ENCODE results near the gene POC1A. TPM values are rescaled to one million over a fixed set of nuclear protein-coding genes. Genes with fewer than 3 reads are reported as not detected.

POC1A gene
- total and polyA plus RNA-seq, 10 of the 15 experiments (the other 5 are each of a cell fraction or from before 2014, with no cell fraction given), result 8.5 to 49.8 (median 23.5) TPM

DNA sequence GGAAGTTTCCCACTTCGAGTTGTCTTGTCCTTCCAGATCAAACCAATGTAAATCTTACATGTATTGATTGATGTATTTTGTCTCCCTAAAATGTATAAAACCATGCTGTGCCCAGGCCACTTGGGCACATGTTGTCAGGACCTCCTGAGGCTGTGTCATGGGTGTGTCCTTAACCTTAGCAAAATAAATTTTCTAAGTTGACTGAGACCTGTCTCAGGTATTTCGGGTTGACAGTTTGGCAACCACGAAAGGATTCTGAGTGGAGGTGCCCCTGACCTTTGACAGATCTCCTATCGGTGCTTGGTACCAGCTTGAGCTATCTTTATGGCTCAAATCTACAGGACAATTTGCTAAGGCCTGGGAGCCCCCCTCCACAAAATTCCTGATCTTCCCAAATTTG, 1.7 kb upstream of the POC1A start:
- peaks cover 7% of the 10 kb centered on the region for H3K4me1 ChIP-seq (ENCODE audit: control insufficient read depth, insufficient read depth, low read length)
- H3K36me3 ChIP-seq (ENCODE audit: control insufficient read depth in 2 of 2, insufficient read depth in 2 of 2, low read length in 1 of 2), result no peaks in the 10 kb centered on the region
- H3K9ac ChIP-seq (ENCODE audit: control insufficient read depth, insufficient read depth, low read length), result no peak overlapping the region
- H3K27ac ChIP-seq (ENCODE audit: control insufficient read depth, insufficient read depth), result no peak overlapping the region
- ChIA-PET POLR2A (interaction anchor here (2.0 kb wide), 1 partner anchor 46 kb away, joined by 8 read pairs; no protein-coding TSS in a partner anchor), SMC1A (ENCODE audit: uncharacterized antibody, unreplicated experiment) (interaction anchor here (1.0 kb wide), 1 partner anchor 93 kb away, joined by 3 read pairs; no protein-coding TSS in a partner anchor), CTCF (interaction anchor here (0.7 to 1.9 kb wide), 5 partner anchors 25 to 102 kb away, joined by 3 to 18 read pairs (median 3); no protein-coding TSS in a partner anchor), RAD21 (ENCODE audit: unreplicated experiment) (no interaction called here)
- ATAC-seq (no peak), FAIRE-seq (no peak), DNase-seq (ENCODE audit: low read depth, low spot score) (no peak)
- intact Hi-C loops (cut with micrococcal nuclease; ENCODE audit: unreplicated experiment), result loop anchor here (2.0 kb wide), 1 partner anchor 43 kb away; the partner anchor contains the start of gene ALAS1
- H3K79me2 ChIP-seq (ENCODE audit: control insufficient read depth, insufficient read depth, low read length), result peaks cover 11% of the 10 kb centered on the region
- no peaks in the 10 kb centered on the region for H3K27me3 ChIP-seq (replicated peaks in 1 of 2; ENCODE audit: control insufficient read depth in 2 of 2, insufficient read depth in 2 of 2, low read length in 1 of 2)
- no peak overlapping the region for H3K4me2 ChIP-seq (ENCODE audit: control insufficient read depth, insufficient read depth)
- no peak overlapping the region for H3K4me3 ChIP-seq
- BruUV-seq (replicated peaks), result no TSS peak
- TF ChIP-seq, protein P1, sequence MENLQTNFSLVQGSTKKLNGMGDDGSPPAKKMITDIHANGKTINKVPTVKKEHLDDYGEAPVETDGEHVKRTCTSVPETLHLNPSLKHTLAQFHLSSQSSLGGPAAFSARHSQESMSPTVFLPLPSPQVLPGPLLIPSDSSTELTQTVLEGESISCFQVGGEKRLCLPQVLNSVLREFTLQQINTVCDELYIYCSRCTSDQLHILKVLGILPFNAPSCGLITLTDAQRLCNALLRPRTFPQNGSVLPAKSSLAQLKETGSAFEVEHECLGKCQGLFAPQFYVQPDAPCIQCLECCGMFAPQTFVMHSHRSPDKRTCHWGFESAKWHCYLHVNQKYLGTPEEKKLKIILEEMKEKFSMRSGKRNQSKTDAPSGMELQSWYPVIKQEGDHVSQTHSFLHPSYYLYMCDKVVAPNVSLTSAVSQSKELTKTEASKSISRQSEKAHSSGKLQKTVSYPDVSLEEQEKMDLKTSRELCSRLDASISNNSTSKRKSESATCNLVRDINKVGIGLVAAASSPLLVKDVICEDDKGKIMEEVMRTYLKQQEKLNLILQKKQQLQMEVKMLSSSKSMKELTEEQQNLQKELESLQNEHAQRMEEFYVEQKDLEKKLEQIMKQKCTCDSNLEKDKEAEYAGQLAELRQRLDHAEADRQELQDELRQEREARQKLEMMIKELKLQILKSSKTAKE (IDR thresholded peaks at IDR 0.05; ENCODE audit: low read depth, poor library complexity, severe bottlenecking), result no peak
- TF ChIP-seq RAD51 (IDR thresholded peaks at IDR 0.05) (no peak), KLF5 (IDR thresholded peaks at IDR 0.05; ENCODE audit: partially characterized antibody) (no peak), YY1 (IDR thresholded peaks at IDR 0.05; ENCODE audit: low read depth, low read length) (no peak), NR2C2 (IDR thresholded peaks at IDR 0.05; ENCODE audit: borderline replicate concordance, control insufficient read depth, insufficient read length, low read depth) (no peak), BACH1 (IDR thresholded peaks at IDR 0.05; ENCODE audit: borderline replicate concordance) (no peak)
- TF ChIP-seq, protein P2, sequence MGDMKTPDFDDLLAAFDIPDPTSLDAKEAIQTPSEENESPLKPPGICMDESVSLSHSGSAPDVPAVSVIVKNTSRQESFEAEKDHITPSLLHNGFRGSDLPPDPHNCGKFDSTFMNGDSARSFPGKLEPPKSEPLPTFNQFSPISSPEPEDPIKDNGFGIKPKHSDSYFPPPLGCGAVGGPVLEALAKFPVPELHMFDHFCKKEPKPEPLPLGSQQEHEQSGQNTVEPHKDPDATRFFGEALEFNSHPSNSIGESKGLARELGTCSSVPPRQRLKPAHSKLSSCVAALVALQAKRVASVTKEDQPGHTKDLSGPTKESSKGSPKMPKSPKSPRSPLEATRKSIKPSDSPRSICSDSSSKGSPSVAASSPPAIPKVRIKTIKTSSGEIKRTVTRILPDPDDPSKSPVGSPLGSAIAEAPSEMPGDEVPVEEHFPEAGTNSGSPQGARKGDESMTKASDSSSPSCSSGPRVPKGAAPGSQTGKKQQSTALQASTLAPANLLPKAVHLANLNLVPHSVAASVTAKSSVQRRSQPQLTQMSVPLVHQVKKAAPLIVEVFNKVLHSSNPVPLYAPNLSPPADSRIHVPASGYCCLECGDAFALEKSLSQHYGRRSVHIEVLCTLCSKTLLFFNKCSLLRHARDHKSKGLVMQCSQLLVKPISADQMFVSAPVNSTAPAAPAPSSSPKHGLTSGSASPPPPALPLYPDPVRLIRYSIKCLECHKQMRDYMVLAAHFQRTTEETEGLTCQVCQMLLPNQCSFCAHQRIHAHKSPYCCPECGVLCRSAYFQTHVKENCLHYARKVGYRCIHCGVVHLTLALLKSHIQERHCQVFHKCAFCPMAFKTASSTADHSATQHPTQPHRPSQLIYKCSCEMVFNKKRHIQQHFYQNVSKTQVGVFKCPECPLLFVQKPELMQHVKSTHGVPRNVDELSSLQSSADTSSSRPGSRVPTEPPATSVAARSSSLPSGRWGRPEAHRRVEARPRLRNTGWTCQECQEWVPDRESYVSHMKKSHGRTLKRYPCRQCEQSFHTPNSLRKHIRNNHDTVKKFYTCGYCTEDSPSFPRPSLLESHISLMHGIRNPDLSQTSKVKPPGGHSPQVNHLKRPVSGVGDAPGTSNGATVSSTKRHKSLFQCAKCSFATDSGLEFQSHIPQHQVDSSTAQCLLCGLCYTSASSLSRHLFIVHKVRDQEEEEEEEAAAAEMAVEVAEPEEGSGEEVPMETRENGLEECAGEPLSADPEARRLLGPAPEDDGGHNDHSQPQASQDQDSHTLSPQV (IDR thresholded peaks at IDR 0.05), result no peak
- no peaks in the 10 kb centered on the region for H3K9me3 ChIP-seq (replicated peaks; ENCODE audit: control insufficient read depth, insufficient read depth, low read length)
- in situ Hi-C loops (cut with MboI), result no loop called here
- 94% methylated on average over 4 of the region's 4 CpGs for WGBS (ENCODE audit: insufficient coverage, insufficient replicate concordance, low lambda C conversion rate, missing lambda C conversion rate)
- no peak overlapping the region for H2AFZ ChIP-seq (ENCODE audit: control insufficient read depth, low read depth, low read length)
- no peaks in the 10 kb centered on the region for H4K20me1 ChIP-seq (ENCODE audit: control insufficient read depth, insufficient read depth)

All from GM12878 (cell line).